Measurements from ENCODE around the gene LPP.
"Not testable (repeated sequence)": the region's sequence is repeated elsewhere in the genome, so short reads cannot be mapped to it uniquely, and the experiment has no call there.

DNA sequence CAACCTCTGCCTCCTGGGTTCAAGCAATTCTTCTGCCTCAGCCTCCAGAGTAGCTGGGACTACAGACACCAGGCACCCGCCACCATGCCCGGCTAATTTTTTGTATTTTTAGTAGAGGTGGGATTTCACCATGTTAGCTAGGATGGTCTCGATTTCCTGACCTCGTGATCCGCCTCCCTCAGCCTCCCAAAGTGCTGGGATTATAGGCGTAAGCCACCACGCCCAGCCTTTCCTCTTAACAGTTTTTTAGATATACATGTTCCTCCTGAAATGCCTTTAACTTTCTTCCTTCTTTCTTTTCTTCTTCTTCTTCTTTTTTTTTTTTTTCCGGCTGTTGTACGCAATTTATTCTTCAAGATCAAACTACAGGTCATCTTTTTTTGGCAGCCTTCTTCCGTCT, 548.1 kb downstream of the LPP start:
- not testable (repeated sequence) for TF ChIP-seq EP300 (IDR thresholded peaks at IDR 0.05); POLR2A (IDR thresholded peaks at IDR 0.05; ENCODE audit: low read depth)
- TF ChIP-seq, protein P1, sequence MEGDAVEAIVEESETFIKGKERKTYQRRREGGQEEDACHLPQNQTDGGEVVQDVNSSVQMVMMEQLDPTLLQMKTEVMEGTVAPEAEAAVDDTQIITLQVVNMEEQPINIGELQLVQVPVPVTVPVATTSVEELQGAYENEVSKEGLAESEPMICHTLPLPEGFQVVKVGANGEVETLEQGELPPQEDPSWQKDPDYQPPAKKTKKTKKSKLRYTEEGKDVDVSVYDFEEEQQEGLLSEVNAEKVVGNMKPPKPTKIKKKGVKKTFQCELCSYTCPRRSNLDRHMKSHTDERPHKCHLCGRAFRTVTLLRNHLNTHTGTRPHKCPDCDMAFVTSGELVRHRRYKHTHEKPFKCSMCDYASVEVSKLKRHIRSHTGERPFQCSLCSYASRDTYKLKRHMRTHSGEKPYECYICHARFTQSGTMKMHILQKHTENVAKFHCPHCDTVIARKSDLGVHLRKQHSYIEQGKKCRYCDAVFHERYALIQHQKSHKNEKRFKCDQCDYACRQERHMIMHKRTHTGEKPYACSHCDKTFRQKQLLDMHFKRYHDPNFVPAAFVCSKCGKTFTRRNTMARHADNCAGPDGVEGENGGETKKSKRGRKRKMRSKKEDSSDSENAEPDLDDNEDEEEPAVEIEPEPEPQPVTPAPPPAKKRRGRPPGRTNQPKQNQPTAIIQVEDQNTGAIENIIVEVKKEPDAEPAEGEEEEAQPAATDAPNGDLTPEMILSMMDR (IDR thresholded peaks at IDR 0.05) = not testable (repeated sequence)
